Fibroblast of villous mesenchyme (primary cell): ENCODE measurements around the gene ATP11C. TPM values are rescaled to one million over a fixed set of nuclear protein-coding genes. Genes with fewer than 3 reads are reported as not detected.
"Not testable (repeated sequence)": the region's sequence is repeated elsewhere in the genome, so short reads cannot be mapped to it uniquely, and the experiment has no call there.

Experiments
- DNase-seq: peaks from one replicate; pipeline ENCODE4 v3.0.0-alpha.2; 2010; ENCODE audit warnings: low read depth
- H3K4me3 ChIP-seq: 2 replicates; pipeline ENCODE4 v1.5.1; 2011; ENCODE audit warnings: low read depth, mild to moderate bottlenecking, low read length
- total RNA-seq: library from RNA; depleted of rRNA; stranded (reverse); fragments of >200 nt; gene quantifications from 2 replicates; pipeline ENCODE4 v1.2.3, GENCODE V29; 2012
- TF ChIP-seq, protein P1 (sequence below): IDR thresholded peaks from 2 replicates; pipeline ENCODE4 v1.5.1; 2012; ENCODE audit warnings: low read depth, mild to moderate bottlenecking, low read length; ENCODE audit not compliant: insufficient read depth

The ATP11C gene
- total RNA-seq, 1 donor: 81.6 TPM

DNA sequence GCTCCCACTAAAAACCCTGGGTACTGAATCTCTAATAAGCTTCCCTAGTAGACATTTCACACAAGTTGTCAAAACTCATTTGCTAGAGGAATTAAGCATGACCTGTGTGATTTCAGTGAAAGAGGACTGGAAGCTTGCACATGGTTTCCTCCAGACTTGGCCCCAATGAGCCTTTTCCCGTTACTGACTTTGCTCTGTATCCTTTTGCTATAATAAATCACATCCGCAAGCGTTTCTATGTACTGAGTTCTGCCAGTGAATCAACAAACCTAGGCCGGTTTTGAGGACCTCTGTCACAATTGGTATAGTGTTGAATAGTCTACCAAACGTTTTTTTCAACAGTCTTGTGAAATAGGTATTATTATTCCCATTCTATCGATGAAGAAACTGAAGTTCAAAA lies 8.2 kb downstream of the ATP11C start:
- no peak overlapping the region for H3K4me3 ChIP-seq
- no peak for DNase-seq
- TF ChIP-seq, protein P1, sequence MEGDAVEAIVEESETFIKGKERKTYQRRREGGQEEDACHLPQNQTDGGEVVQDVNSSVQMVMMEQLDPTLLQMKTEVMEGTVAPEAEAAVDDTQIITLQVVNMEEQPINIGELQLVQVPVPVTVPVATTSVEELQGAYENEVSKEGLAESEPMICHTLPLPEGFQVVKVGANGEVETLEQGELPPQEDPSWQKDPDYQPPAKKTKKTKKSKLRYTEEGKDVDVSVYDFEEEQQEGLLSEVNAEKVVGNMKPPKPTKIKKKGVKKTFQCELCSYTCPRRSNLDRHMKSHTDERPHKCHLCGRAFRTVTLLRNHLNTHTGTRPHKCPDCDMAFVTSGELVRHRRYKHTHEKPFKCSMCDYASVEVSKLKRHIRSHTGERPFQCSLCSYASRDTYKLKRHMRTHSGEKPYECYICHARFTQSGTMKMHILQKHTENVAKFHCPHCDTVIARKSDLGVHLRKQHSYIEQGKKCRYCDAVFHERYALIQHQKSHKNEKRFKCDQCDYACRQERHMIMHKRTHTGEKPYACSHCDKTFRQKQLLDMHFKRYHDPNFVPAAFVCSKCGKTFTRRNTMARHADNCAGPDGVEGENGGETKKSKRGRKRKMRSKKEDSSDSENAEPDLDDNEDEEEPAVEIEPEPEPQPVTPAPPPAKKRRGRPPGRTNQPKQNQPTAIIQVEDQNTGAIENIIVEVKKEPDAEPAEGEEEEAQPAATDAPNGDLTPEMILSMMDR: no peak

DNA sequence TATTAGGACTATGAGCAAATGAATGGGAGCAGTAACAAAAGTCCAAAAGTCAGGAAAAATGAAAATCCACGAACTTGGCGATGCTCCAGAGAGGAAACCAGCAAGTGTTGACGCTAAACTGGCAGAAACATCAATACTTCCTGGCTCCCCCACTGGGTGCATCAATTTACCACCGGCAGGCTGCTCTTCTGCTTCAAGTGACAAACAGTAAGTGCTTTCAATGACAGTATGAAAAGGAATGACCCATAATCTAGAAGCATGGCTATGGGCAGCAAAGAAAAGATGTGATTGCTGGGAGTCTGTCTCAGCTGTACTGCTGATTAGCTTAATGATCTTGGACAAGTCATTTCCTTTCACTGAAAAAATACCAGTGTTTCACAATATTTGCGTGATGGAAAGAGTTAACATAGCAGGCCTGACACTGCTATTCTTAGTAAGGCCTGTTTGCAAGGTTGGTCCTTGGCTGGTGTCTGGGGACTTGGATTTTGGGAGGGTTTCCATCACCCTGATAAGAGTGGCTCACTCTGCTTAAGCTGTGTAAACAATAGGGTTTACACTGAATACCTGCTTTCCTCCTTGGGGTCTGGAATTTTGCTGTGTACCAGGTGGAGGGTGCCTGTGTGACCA lies 8.7 kb downstream of the ATP11C start:
- TF ChIP-seq, protein P1: no peak
- no peak overlapping the region for H3K4me3 ChIP-seq
- DNase-seq: no peak

DNA sequence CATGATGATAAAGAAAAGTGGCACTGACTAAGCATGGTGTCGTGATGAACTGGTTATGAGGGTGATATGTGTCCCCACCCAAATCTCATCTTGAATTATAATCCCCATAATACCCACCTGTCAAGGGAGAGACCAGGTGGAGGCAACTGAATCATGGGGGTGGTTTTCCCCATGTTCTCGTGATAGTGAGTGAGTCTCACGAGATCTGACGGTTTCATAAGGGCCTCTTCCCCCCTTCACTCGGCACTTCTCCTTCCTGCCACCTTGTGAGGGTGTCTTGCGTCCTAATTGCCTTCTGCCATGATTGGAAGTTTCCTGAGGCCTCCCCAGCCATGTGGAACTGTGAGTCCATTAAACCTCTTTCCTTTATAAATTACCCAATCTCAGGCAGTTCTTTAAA lies 11.7 kb downstream of the ATP11C start:
- DNase-seq: not testable (repeated sequence)

DNA sequence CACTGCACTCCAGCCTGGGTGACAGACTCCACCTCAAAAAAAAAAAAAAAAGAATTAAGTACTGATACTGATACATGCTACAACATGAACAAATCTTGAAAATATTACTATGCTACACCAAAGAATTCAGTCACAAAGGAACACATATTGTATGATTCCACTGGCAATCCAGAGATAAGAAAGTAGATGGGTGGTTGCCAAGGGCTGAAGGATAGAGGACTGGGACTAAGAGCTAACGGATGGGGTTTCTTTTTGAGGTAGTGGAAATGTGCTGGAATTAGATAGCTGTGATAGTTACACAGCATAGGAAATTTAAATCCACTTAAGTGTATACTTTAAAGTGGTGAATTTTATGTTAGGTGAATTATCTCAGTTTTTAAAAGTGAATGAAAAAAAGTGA lies 12.5 kb downstream of the ATP11C start:
- H3K4me3 ChIP-seq: no peak overlapping the region
- TF ChIP-seq, protein P1: no peak
- DNase-seq: no peak

More for the DNA sequence above, 11.7 kb downstream of the ATP11C start:
- not testable (repeated sequence) for H3K4me3 ChIP-seq

DNA sequence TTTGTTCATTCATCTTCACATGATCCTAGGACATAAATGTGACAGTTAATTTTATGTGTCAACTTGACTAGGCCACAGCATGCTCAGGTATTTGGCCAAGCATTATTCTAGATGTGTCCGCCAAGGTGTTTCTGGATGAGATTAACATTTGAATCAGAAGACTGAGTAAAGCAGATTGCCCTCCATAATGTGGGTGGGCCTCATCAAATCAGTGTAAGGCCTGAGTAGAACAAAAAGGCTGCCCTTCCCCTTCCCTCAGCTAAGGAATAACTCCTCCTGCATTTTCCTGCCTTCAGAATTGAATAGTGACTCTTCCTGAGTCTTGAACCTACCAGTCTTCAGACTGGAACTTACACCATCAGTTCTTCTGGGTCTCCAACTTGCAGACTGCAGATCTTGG lies 18.4 kb downstream of the ATP11C start:
- H3K4me3 ChIP-seq: no peak overlapping the region
- TF ChIP-seq, protein P1: no peak
- DNase-seq: no peak

DNA sequence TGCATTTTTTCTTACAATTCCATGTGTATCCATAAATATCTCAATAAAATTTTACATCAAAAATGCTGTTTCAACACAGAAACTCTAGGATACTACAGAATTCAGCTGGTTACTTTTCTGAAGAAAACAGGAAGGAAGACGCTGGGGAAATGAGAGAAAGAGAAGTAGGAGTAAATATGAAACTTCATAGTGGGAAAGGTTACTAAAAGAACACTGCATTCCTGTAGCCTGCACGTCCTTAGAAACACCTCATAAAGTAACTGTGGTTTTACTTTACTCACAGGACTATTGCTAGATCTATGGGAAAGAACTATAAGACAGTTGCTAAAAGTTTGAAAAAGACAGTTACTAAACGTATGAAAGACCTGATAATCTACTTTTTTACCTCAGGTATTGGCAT lies 23.1 kb downstream of the ATP11C start:
- H3K4me3 ChIP-seq: no peak overlapping the region
- DNase-seq: no peak
- TF ChIP-seq, protein P1: no peak

DNA sequence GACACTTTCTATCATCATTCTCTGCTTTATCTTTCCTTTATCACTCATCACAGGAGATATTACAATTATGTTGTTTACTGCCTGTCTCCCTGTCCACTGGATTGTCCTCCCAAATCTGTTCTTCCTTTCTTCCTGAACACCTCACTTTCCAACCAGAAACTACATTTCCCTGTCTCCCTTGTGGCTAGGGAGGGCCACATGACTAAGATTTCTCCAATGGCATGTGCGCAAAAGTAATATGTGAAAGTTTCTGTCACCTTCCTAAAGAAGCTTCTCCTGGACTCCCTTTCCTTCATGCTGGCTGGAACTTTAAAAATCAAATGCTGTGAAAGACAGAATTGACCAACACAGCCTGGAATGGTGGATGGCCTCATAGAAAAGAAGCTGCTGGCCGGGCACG lies 25.8 kb downstream of the ATP11C start:
- DNase-seq: no peak
- TF ChIP-seq, protein P1: no peak
- no peak overlapping the region for H3K4me3 ChIP-seq
